ENCODE results near the gene MRPS15. TPM values are rescaled to one million over a fixed set of nuclear protein-coding genes. Genes with fewer than 3 reads are reported as not detected.

Gene MRPS15
- total and polyA plus RNA-seq, 2 donors (not counting 3 experiments of a cell fraction or from before 2014, with no cell fraction given): 47.1 to 105 TPM

DNA sequence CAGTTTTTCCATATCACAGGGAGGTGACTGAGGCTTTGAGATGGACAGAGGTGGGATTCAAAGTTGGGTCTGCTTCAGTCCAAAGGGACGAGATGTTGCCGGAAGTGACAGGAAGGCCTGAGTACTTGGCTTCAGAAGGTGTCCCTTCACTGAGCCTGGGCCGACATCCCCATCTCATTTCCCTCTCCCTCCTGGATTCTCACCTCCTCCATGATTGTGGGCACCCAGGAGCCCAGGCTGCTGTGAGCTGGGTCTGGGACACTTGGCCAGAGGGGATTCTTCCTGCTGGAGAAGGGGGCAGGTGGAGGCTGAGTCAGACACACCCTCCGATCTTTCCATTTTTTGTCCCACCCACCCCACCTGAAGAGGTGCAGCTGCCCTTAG is 2.8 kb upstream of the MRPS15 start:
- DNase-seq (ENCODE audit: low read depth, low spot score) (no peak), FAIRE-seq (no peak)
- Histone ChIP-seq H3K9me3 (replicated peaks; ENCODE audit: control insufficient read depth, insufficient read depth, low read length) (no peaks in the 10 kb centered on the region), H3K4me3 (replicated peaks in 1 of 3; ENCODE audit: insufficient read depth in 1 of 3, low read depth in 1 of 3, low read length in 3 of 3) (no peak overlapping the region), H3K27ac (ENCODE audit: insufficient read depth, low read depth, low read length) (no peak overlapping the region), H4K20me1 (replicated peaks; ENCODE audit: control insufficient read depth, extremely low read depth, insufficient read depth, low read length) (no peaks in the 10 kb centered on the region), H3K9me1 (replicated peaks; ENCODE audit: control insufficient read depth, extremely low read depth, insufficient read depth, low read length) (no peaks in the 10 kb centered on the region), H3K79me2 (ENCODE audit: control insufficient read depth, insufficient read depth, low read length) (peaks cover 13% of the 10 kb centered on the region), H3K36me3 (ENCODE audit: control insufficient read depth in 2 of 2, extremely low read depth in 1 of 2, insufficient read depth in 2 of 2, low read length in 2 of 2) (no peaks in the 10 kb centered on the region), H3K4me2 (ENCODE audit: insufficient read depth, low read length) (no peak overlapping the region), H3K9ac (replicated peaks; ENCODE audit: extremely low read depth, insufficient read depth, low read length) (no peak overlapping the region), H3K27me3 (ENCODE audit: control insufficient read depth in 2 of 2, insufficient read depth in 2 of 2, low read length in 2 of 2) (no peaks in the 10 kb centered on the region), H3K4me1 (ENCODE audit: control insufficient read depth, extremely low read depth, insufficient read depth, low read length) (peaks cover 10% of the 10 kb centered on the region), H2AFZ (ENCODE audit: low read depth, low read length) (no peak overlapping the region)
- TF ChIP-seq GATA2 (IDR thresholded peaks at IDR 0.05; ENCODE audit: insufficient read depth, insufficient read length, low read depth, low read length): no peak
- no peak for TF ChIP-seq EZH2 (IDR thresholded peaks at IDR 0.05; ENCODE audit: borderline replicate concordance, low read depth, low read length, severe bottlenecking)
- TF ChIP-seq FOS (IDR thresholded peaks at IDR 0.05; ENCODE audit: borderline replicate concordance, insufficient read depth, low read length): no peak
- TF ChIP-seq CTCF (IDR thresholded peaks at IDR 0.05; ENCODE audit: extremely low read depth in 1 of 2, insufficient read depth in 1 of 2, low read depth in 1 of 2, low read length in 2 of 2): no peak
- no peak for TF ChIP-seq JUN (IDR thresholded peaks at IDR 0.05; ENCODE audit: borderline replicate concordance, insufficient read depth, insufficient read length, low read depth)
- TF ChIP-seq POLR2AphosphoS5 (IDR thresholded peaks at IDR 0.05; ENCODE audit: insufficient read depth, low read depth, low read length): no peak
- no peak for TF ChIP-seq POLR2A (IDR thresholded peaks at IDR 0.05; ENCODE audit: low read depth, low read length)
- TF ChIP-seq MAX (IDR thresholded peaks at IDR 0.05; ENCODE audit: insufficient read depth, insufficient read length): no peak
- no peak for TF ChIP-seq MYC (IDR thresholded peaks at IDR 0.05; ENCODE audit: low read depth, low read length)
- no TSS peak for BruUV-seq (replicated peaks)
- CTCF ChIA-PET: no interaction called here
- POLR2A ChIA-PET: no interaction called here
- dilution Hi-C loops (cut with MboI; ENCODE audit: extremely low pct_ligation_motif_present, low sequenced_read_pairs): no loop called here
- intact Hi-C loops (cut with micrococcal nuclease): no loop called here

Data from endothelial cell of umbilical vein (primary cell).